DMS153 (cell line): ENCODE data around the gene WWP2.

ENCODE experiments used
- DNase-seq: peaks from one replicate; lab custom pipeline; 2025; lab: John Stamatoyannopoulos, UW

The WWP2 gene

GRCh38 chr16:69890114-69890891 lies 128.2 kb downstream of the WWP2 start:
- DNase-seq, result peak; percentile 95

- DNase-seq, result no peak
Measured at GRCh38 chr16:69890892-69891282, 128.8 kb downstream of the WWP2 start.

- DNase-seq, result no peak
Measured at GRCh38 chr16:69892378-69892777, 130.2 kb downstream of the WWP2 start.

- DNase-seq, result no peak
Measured at GRCh38 chr16:69893106-69893505, 131.0 kb downstream of the WWP2 start.

- no peak for DNase-seq
Measured at GRCh38 chr16:69894676-69895075, 132.5 kb downstream of the WWP2 start.

- DNase-seq, result no peak
Measured at GRCh38 chr16:69903865-69904415, 141.8 kb downstream of the WWP2 start.

- DNase-seq, result no peak
Measured at GRCh38 chr16:69904495-69905170, 142.5 kb downstream of the WWP2 start.

GRCh38 chr16:69905171-69905555 lies 143.0 kb downstream of the WWP2 start:
- DNase-seq, result no peak

- no peak for DNase-seq
Measured at GRCh38 chr16:69906838-69907401, 144.8 kb downstream of the WWP2 start.

- no peak for DNase-seq
Measured at GRCh38 chr16:69909043-69909442, 146.9 kb downstream of the WWP2 start.

GRCh38 chr16:69909760-69910159 lies 147.6 kb downstream of the WWP2 start:
- no peak for DNase-seq

GRCh38 chr16:69910964-69911363 lies 148.8 kb downstream of the WWP2 start:
- no peak for DNase-seq

- DNase-seq, result no peak
Measured at GRCh38 chr16:69916462-69916861, 154.3 kb downstream of the WWP2 start.

GRCh38 chr16:69917311-69917710 lies 155.2 kb downstream of the WWP2 start:
- DNase-seq, result no peak

- no peak for DNase-seq
Measured at GRCh38 chr16:69917739-69918138, 155.6 kb downstream of the WWP2 start.

GRCh38 chr16:69918241-69918640 lies 156.1 kb downstream of the WWP2 start:
- DNase-seq, result no peak

GRCh38 chr16:69921127-69921526 lies 159.0 kb downstream of the WWP2 start:
- no peak for DNase-seq

- no peak for DNase-seq
Measured at GRCh38 chr16:69922200-69922599, 160.1 kb downstream of the WWP2 start.

GRCh38 chr16:69924041-69924775 lies 162.1 kb downstream of the WWP2 start:
- DNase-seq, result no peak

- no peak for DNase-seq
Measured at GRCh38 chr16:69924777-69925191, 162.7 kb downstream of the WWP2 start.

- no peak for DNase-seq
Measured at GRCh38 chr16:69925311-69925710, 163.2 kb downstream of the WWP2 start.

GRCh38 chr16:69926241-69926640 lies 164.1 kb downstream of the WWP2 start:
- DNase-seq, result no peak
